Small intestine (tissue), 7 donors: ENCODE results near the gene ADAMTSL3. TPM values are rescaled to one million over a fixed set of nuclear protein-coding genes. Genes with fewer than 3 reads are reported as not detected.
"Not testable (repeated sequence)": the region's sequence is repeated elsewhere in the genome, so short reads cannot be mapped to it uniquely, and the experiment has no call there.

Source experiments
- DNase-seq, 2 donors: peaks; one replicate each; pipeline versions ENCODE4 v3.0.0 to v3.0.0-alpha.2; 2013
- FAIRE-seq: peaks from 2 replicates; lab custom pipeline; 2012; peaks lifted over from hg19 to GRCh38; lab: Jason Lieb, UNC
- H3K27ac ChIP-seq, 3 donors: one replicate each; pipeline ENCODE4 v1.5.1; 2013; ENCODE audit warnings: low read length in 2 of 3, mild to moderate bottlenecking in 2 of 3, control low read depth in 1 of 3, inconsistent platforms in 1 of 3, low read depth in 1 of 3, moderate library complexity in 1 of 3
- H3K27me3 ChIP-seq, 3 donors: one replicate each; pipeline ENCODE4 v1.6.1; 2013; ENCODE audit warnings: low read length in 3 of 3, inconsistent platforms in 1 of 3; ENCODE audit not compliant: control insufficient read depth in 3 of 3, insufficient read depth in 3 of 3
- H3K36me3 ChIP-seq, 3 donors: one replicate each; pipeline ENCODE4 v1.6.1; 2013; ENCODE audit warnings: low read length in 3 of 3, inconsistent platforms in 1 of 3, low read depth in 1 of 3, mild to moderate bottlenecking in 1 of 3, moderate library complexity in 1 of 3; ENCODE audit not compliant: control insufficient read depth in 3 of 3, insufficient read depth in 2 of 3
- H3K4me1 ChIP-seq, 3 donors: one replicate each; pipeline ENCODE4 v1.6.1; 2013; ENCODE audit warnings: low read length in 2 of 3, inconsistent platforms in 1 of 3, low read depth in 1 of 3, mild to moderate bottlenecking in 1 of 3, moderate library complexity in 1 of 3; ENCODE audit not compliant: control insufficient read depth in 3 of 3, insufficient read depth in 2 of 3
- H3K4me3 ChIP-seq, 3 donors: one replicate each; pipeline ENCODE4 v1.5.1; 2013; ENCODE audit warnings: low read length in 3 of 3, control low read depth in 1 of 3, inconsistent platforms in 1 of 3, low read depth in 1 of 3, mild to moderate bottlenecking in 1 of 3, moderate library complexity in 1 of 3
- H3K9me3 ChIP-seq, 2 donors: one replicate each; pipeline ENCODE4 v1.6.1; 2013; ENCODE audit warnings: low read depth in 1 of 2, low read length in 1 of 2; ENCODE audit not compliant: control insufficient read depth in 2 of 2, insufficient read depth in 1 of 2
- WGBS, 3 donors: extraction: QIAGEN DNeasy Blood & Tissue Kit; methylation state at CpG; one replicate each; pipeline ENCODE4 v1.1.7; 2013; 5-methylcytosine and 5-hydroxymethylcytosine counted together
- polyA plus RNA-seq, 4 donors: library from polyadenylated mRNA; stranded (reverse) in 3 of 4; unstranded in 1 of 4; fragments of 200-250 nt in 3 of 4; fragments of 120-200 nt in 1 of 4; gene quantifications; one replicate each; pipeline versions ENCODE4 v1.2.1 to v1.2.3, GENCODE V29; 2013
- donor health status: healthy with polysubstance abuse.
- donor health status: control.
- donor health status: control.
- donor health status: Bipolar disorder and iron deficiency.
- donor health status: healthy.

ADAMTSL3 gene
- polyA plus RNA-seq, 4 donors, result 0.22 to 1.6 (median 0.93) TPM

GRCh38 chr15:83964967-83965366 is 311.0 kb downstream of the ADAMTSL3 start:
- 89 to 97% methylated on average over 1 of the region's 1 CpG; no CpG with 5 or more reads in 1 of the 3 donors for WGBS, 3 donors

GRCh38 chr15:83970295-83970890 is 316.5 kb downstream of the ADAMTSL3 start:
- DNase-seq (no peak), FAIRE-seq (no peak)
- no peak overlapping the region for H3K4me3 ChIP-seq
- no peaks in the 10 kb centered on the region for H3K4me1 ChIP-seq
- 92 to 95% (median 92%) methylated on average over 12 of the region's 12 CpGs for WGBS, 3 donors
- no peaks in the 10 kb centered on the region for H3K9me3 ChIP-seq
- H3K36me3 ChIP-seq, result no peaks in the 10 kb centered on the region
- no peaks in the 10 kb centered on the region for H3K27me3 ChIP-seq
- H3K27ac ChIP-seq, result no peak overlapping the region

More at GRCh38 chr15:83964967-83965366, 311.0 kb downstream of the ADAMTSL3 start:
- H3K4me3 ChIP-seq, H3K4me1 ChIP-seq, H3K9me3 ChIP-seq, H3K27me3 ChIP-seq, H3K36me3 ChIP-seq, FAIRE-seq, H3K27ac ChIP-seq, DNase-seq: not testable (repeated sequence)

- DNase-seq (no peak), FAIRE-seq (no peak)
- H3K4me3 ChIP-seq, result no peak overlapping the region
- no peaks in the 10 kb centered on the region for H3K36me3 ChIP-seq
- peaks cover 0 to 12% of the 10 kb centered on the region in 2 donors for H3K9me3 ChIP-seq
- no peaks in the 10 kb centered on the region for H3K27me3 ChIP-seq
- H3K4me1 ChIP-seq, result no peaks in the 10 kb centered on the region
- H3K27ac ChIP-seq, result no peak overlapping the region
- 55 to 76% (median 64%) methylated on average over 3 of the region's 3 CpGs for WGBS, 3 donors
Measured at GRCh38 chr15:83971992-83972391, 318.1 kb downstream of the ADAMTSL3 start.

GRCh38 chr15:83973816-83974215 is 319.9 kb downstream of the ADAMTSL3 start:
- Histone ChIP-seq H3K36me3 (no peaks in the 10 kb centered on the region), H3K4me3 (no peak overlapping the region), H3K9me3 (peaks cover 0 to 24% of the 10 kb centered on the region in 2 donors), H3K27me3 (no peaks in the 10 kb centered on the region), H3K4me1 (no peaks in the 10 kb centered on the region), H3K27ac (no peak overlapping the region)
- no peak for DNase-seq
- FAIRE-seq, result no peak
- WGBS, 3 donors, result 63 to 72% (median 70%) methylated on average over 3 of the region's 3 CpGs

GRCh38 chr15:83977992-83978391 is 324.1 kb downstream of the ADAMTSL3 start:
- Histone ChIP-seq H3K4me3 (no peak overlapping the region), H3K4me1 (no peaks in the 10 kb centered on the region), H3K27ac (no peak overlapping the region), H3K27me3 (no peaks in the 10 kb centered on the region), H3K9me3 (peaks cover 0 to 24% of the 10 kb centered on the region in 2 donors), H3K36me3 (no peaks in the 10 kb centered on the region)
- FAIRE-seq, result no peak
- DNase-seq, result no peak

- Histone ChIP-seq H3K36me3 (no peaks in the 10 kb centered on the region), H3K27ac (no peak overlapping the region), H3K27me3 (no peaks in the 10 kb centered on the region), H3K9me3 (peaks cover 0 to 24% of the 10 kb centered on the region in 2 donors), H3K4me3 (no peak overlapping the region), H3K4me1 (no peaks in the 10 kb centered on the region)
- DNase-seq, result no peak
- 68 to 85% (median 71%) methylated on average over 3 of the region's 3 CpGs for WGBS, 3 donors
- FAIRE-seq, result no peak
Measured at GRCh38 chr15:83978588-83978987, 324.7 kb downstream of the ADAMTSL3 start.

- DNase-seq (no peak), FAIRE-seq (no peak)
- Histone ChIP-seq H3K9me3 (peaks cover 0 to 24% of the 10 kb centered on the region in 2 donors), H3K4me1 (no peaks in the 10 kb centered on the region), H3K27ac (no peak overlapping the region), H3K36me3 (no peaks in the 10 kb centered on the region), H3K27me3 (no peaks in the 10 kb centered on the region), H3K4me3 (no peak overlapping the region)
- WGBS, 3 donors, result 65 to 84% (median 71%) methylated on average over 4 of the region's 4 CpGs
Measured at GRCh38 chr15:83980637-83981036, 326.7 kb downstream of the ADAMTSL3 start.

GRCh38 chr15:83982748-83983147 is 328.8 kb downstream of the ADAMTSL3 start:
- DNase-seq (no peak), FAIRE-seq (no peak)

More at GRCh38 chr15:83982748-83983147, 328.8 kb downstream of the ADAMTSL3 start:
- Histone ChIP-seq H3K4me1 (no peaks in the 10 kb centered on the region), H3K4me3 (no peak overlapping the region), H3K36me3 (no peaks in the 10 kb centered on the region), H3K27ac (no peak overlapping the region), H3K27me3 (no peaks in the 10 kb centered on the region), H3K9me3 (peaks cover 0 to 6% of the 10 kb centered on the region in 2 donors)
- WGBS, 3 donors, result 80 to 86% (median 85%) methylated on average over 6 of the region's 6 CpGs
